Measurements from ENCODE around the gene ARHGAP1.

- TF ChIP-seq MAX (IDR thresholded peaks at IDR 0.05) = no peak
- TF ChIP-seq CEBPB (IDR thresholded peaks at IDR 0.05) = no peak
- no peak for TF ChIP-seq YY1 (IDR thresholded peaks at IDR 0.05; ENCODE audit: low read depth)
- no peak for TF ChIP-seq EGR1 (IDR thresholded peaks at IDR 0.05)
- TF ChIP-seq EP300 (IDR thresholded peaks at IDR 0.05; ENCODE audit: borderline replicate concordance) = no peak
- no peak for TF ChIP-seq REST (IDR thresholded peaks at IDR 0.05; ENCODE audit: low read depth)
Observed at GRCh38 chr11:46705070-46705688, 4.8 kb upstream of the ARHGAP1 start.
